Keratinocyte (primary cell): ENCODE results near the gene INIP. TPM values are rescaled to one million over a fixed set of nuclear protein-coding genes. Genes with fewer than 3 reads are reported as not detected.
"Not testable (repeated sequence)": the region's sequence is repeated elsewhere in the genome, so short reads cannot be mapped to it uniquely, and the experiment has no call there.

Experiments
- DNase-seq: peaks from one replicate; pipeline ENCODE4 v3.0.0-alpha.2; 2011; ENCODE audit warnings: low read depth, missing footprints, low spot score
- FAIRE-seq: peaks from 2 replicates; lab custom pipeline; 2011; peaks lifted over from hg19 to GRCh38; lab: Jason Lieb, UNC
- H2AFZ ChIP-seq: 2 replicates; pipeline ENCODE4 v1.6.0; 2012; ENCODE audit warnings: low read length, control low read depth, inconsistent platforms; ENCODE audit not compliant: control insufficient read depth
- H3K27ac ChIP-seq: 2 replicates; pipeline ENCODE4 v1.5.1; 2011; ENCODE audit warnings: low read length; ENCODE audit not compliant: control insufficient read depth, insufficient read depth
- H3K27me3 ChIP-seq: 3 replicates; pipeline ENCODE4 v1.6.0; 2011; ENCODE audit warnings: low read length; ENCODE audit not compliant: control insufficient read depth, insufficient read depth; ENCODE audit errors: extremely low read depth
- H3K36me3 ChIP-seq, 2 experiments: 2 replicates in 1 of 2; 3 replicates in 1 of 2; pipeline ENCODE4 v1.5.1; 2011; ENCODE audit warnings: low read length in 2 of 2, mild to moderate bottlenecking in 1 of 2; ENCODE audit not compliant: control insufficient read depth in 2 of 2, insufficient read depth in 2 of 2; ENCODE audit errors: extremely low read depth in 1 of 2
- H3K4me1 ChIP-seq: 3 replicates; pipeline ENCODE4 v1.5.1; 2011; ENCODE audit warnings: low read length; ENCODE audit not compliant: control insufficient read depth, insufficient read depth; ENCODE audit errors: extremely low read depth
- H3K4me2 ChIP-seq: 3 replicates; pipeline ENCODE4 v1.6.0; 2011; ENCODE audit warnings: low read depth, low read length; ENCODE audit not compliant: control insufficient read depth, insufficient read depth; ENCODE audit errors: extremely low read depth
- H3K4me3 ChIP-seq, 3 experiments: fragments of 200-600 bp in 1 of 3; sonication (generic) in 1 of 3; 2 replicates in 2 of 3; 3 replicates in 1 of 3; pipeline ENCODE4 v1.5.1; 2011 to 2016; ENCODE audit warnings: low read length in 3 of 3, mild to moderate bottlenecking in 3 of 3, control low read depth in 2 of 3, inconsistent platforms in 1 of 3, low read depth in 1 of 3, mixed read lengths in 1 of 3, mixed run types in 1 of 3, moderate library complexity in 1 of 3; ENCODE audit not compliant: control insufficient read depth in 2 of 3, insufficient read depth in 2 of 3; ENCODE audit errors: extremely low read depth in 1 of 3
- H3K79me2 ChIP-seq: 2 replicates; pipeline ENCODE4 v1.6.0; 2012; ENCODE audit warnings: low read length; ENCODE audit not compliant: control insufficient read depth, insufficient read depth
- H3K9ac ChIP-seq: 3 replicates; pipeline ENCODE4 v1.6.0; 2011; ENCODE audit warnings: low read length; ENCODE audit not compliant: control insufficient read depth, insufficient read depth; ENCODE audit errors: extremely low read depth
- H3K9me1 ChIP-seq: 3 replicates; pipeline ENCODE4 v1.6.0; 2011; ENCODE audit warnings: low read length; ENCODE audit not compliant: control insufficient read depth, insufficient read depth; ENCODE audit errors: extremely low read depth
- H3K9me3 ChIP-seq: 2 replicates; pipeline ENCODE4 v1.5.1; 2012; ENCODE audit warnings: low read depth, low read length; ENCODE audit not compliant: control insufficient read depth
- H4K20me1 ChIP-seq: 3 replicates; pipeline ENCODE4 v1.6.0; 2011; ENCODE audit warnings: low read length; ENCODE audit not compliant: control insufficient read depth, insufficient read depth; ENCODE audit errors: extremely low read depth
- CTCF ChIP-seq, 3 experiments: IDR thresholded peaks in 1 of 3; conservative IDR thresholded peaks in 1 of 3; optimal IDR thresholded peaks in 1 of 3; 2 replicates in 2 of 3; 3 replicates in 1 of 3; pipeline versions ENCODE3 to v1.5.1; 2011; ENCODE audit warnings: low read length in 3 of 3, mild to moderate bottlenecking in 3 of 3, moderate library complexity in 2 of 3, control low read depth in 1 of 3, inconsistent platforms in 1 of 3; ENCODE audit not compliant: insufficient read depth in 2 of 3; ENCODE audit errors: extremely low read depth in 1 of 3
- EZH2 ChIP-seq: IDR thresholded peaks from one replicate; pipeline ENCODE4 v1.6.1; 2012; ENCODE audit warnings: inconsistent platforms, mild to moderate bottlenecking, low read length, moderate library complexity
- dilution Hi-C: fragments of 300-500 bp; cut with MboI; formaldehyde crosslinking; loops from one replicate; pipeline ENCODE4 v1.7.0; 2020; ENCODE audit warnings: low sequenced_read_pairs; ENCODE audit not compliant: extremely low pct_ligation_motif_present
- polyA plus RNA-seq, 5 experiments: library from polyadenylated mRNA; depleted of rRNA in 3 of 5; stranded (reverse) in 3 of 5; stranded (forward) in 1 of 5; unstranded in 1 of 5; fragments of >200 nt; gene quantifications; 1 replicate in 1 of 5; 2 replicates in 3 of 5; 3 replicates in 1 of 5; pipeline versions ENCODE4 v1.2.1 to v1.2.3, GENCODE V29; 2011 to 2012; ENCODE audit warnings: missing spikeins in 2 of 5, low read depth in 1 of 5, low replicate concordance in 1 of 5

INIP gene
- polyA plus RNA-seq, 1 donor (not counting 4 experiments of a cell fraction or from before 2014, with no cell fraction given): 22.0 TPM

- no peaks in the 10 kb centered on the region for H3K9me1 ChIP-seq
- FAIRE-seq (no peak), DNase-seq (no peak)
- no peaks in the 10 kb centered on the region for H4K20me1 ChIP-seq
- dilution Hi-C loops: no loop called here
- no peak overlapping the region for H3K9ac ChIP-seq
- TF ChIP-seq EZH2 (no peak), CTCF (optimal IDR thresholded peaks at IDR 0.05 in 1 of 3, IDR thresholded peaks at IDR 0.05 in 1 of 3, conservative IDR thresholded peaks at IDR 0.05 in 1 of 3; ENCODE audit: extremely low read depth in 1 of 3, insufficient read depth in 2 of 3, low read length in 3 of 3) (no peak)
- no peak overlapping the region for H3K4me3 ChIP-seq
- no peak overlapping the region for H3K27ac ChIP-seq
- no peaks in the 10 kb centered on the region for H3K36me3 ChIP-seq
- H2AFZ ChIP-seq: no peak overlapping the region
- peaks cover 8% of the 10 kb centered on the region for H3K9me3 ChIP-seq
- peaks cover under 1% of the 10 kb centered on the region for H3K4me1 ChIP-seq
- H3K27me3 ChIP-seq: peaks cover 5% of the 10 kb centered on the region
- no peak overlapping the region for H3K4me2 ChIP-seq
- H3K79me2 ChIP-seq: no peaks in the 10 kb centered on the region
Measured at GRCh38 chr9:112677040-112677439, 40.9 kb downstream of the INIP start.

- H2AFZ ChIP-seq, H3K4me2 ChIP-seq, H3K4me1 ChIP-seq, H3K4me3 ChIP-seq, H3K9me3 ChIP-seq, H4K20me1 ChIP-seq, H3K9ac ChIP-seq, H3K9me1 ChIP-seq, FAIRE-seq, DNase-seq, H3K36me3 ChIP-seq, H3K27ac ChIP-seq, dilution Hi-C loops, H3K79me2 ChIP-seq, H3K27me3 ChIP-seq: not testable (repeated sequence)
Measured at GRCh38 chr9:112673221-112673620, 44.7 kb downstream of the INIP start.

GRCh38 chr9:112670991-112671625, 46.8 kb downstream of the INIP start:
- no peak for FAIRE-seq
- TF ChIP-seq EZH2 (no peak), CTCF (optimal IDR thresholded peaks at IDR 0.05 in 1 of 3, IDR thresholded peaks at IDR 0.05 in 1 of 3, conservative IDR thresholded peaks at IDR 0.05 in 1 of 3; ENCODE audit: extremely low read depth in 1 of 3, insufficient read depth in 2 of 3, low read length in 3 of 3) (no peak)
- Histone ChIP-seq H3K9me1 (no peaks in the 10 kb centered on the region), H3K9ac (no peak overlapping the region), H3K36me3 (no peaks in the 10 kb centered on the region), H2AFZ (no peak overlapping the region), H3K27ac (no peak overlapping the region), H3K4me3 (no peak overlapping the region), H3K27me3 (peaks cover 5% of the 10 kb centered on the region), H3K9me3 (no peaks in the 10 kb centered on the region), H4K20me1 (no peaks in the 10 kb centered on the region), H3K79me2 (no peaks in the 10 kb centered on the region), H3K4me1 (no peaks in the 10 kb centered on the region), H3K4me2 (no peak overlapping the region)
- dilution Hi-C loops: no loop called here
- DNase-seq: no peak
